ENCODE measurements around the gene CTIF. TPM values are rescaled to one million over a fixed set of nuclear protein-coding genes. Genes with fewer than 3 reads are reported as not detected.

Gene CTIF
- total and polyA plus RNA-seq, 4 donors = 10.6 to 26.7 (median 12.3) TPM

GRCh38 chr18:48616484-48617255 is 77.8 kb downstream of the CTIF start:
- H3K27me3 ChIP-seq (ENCODE audit: control insufficient read depth in 4 of 4, insufficient read depth in 4 of 4, low read length in 3 of 4) = no peaks in the 10 kb centered on the region
- no peak overlapping the region for H3K27ac ChIP-seq (ENCODE audit: low read depth in 1 of 2, low read length in 2 of 2)
- DNase-seq (ENCODE audit: low spot score) = no peak
- 94% methylated on average over 8 of the region's 8 CpGs for whole genome bisulfite sequencing
- no peak overlapping the region for H3K4me3 ChIP-seq (ENCODE audit: low read depth in 1 of 3, low read length in 3 of 3)
- peaks cover 2 to 17% (median 7%) of the 10 kb centered on the region in 4 donors for H3K36me3 ChIP-seq (ENCODE audit: control insufficient read depth in 4 of 4, insufficient read depth in 3 of 4, low read depth in 1 of 4, low read length in 3 of 4)
- no peaks in the 10 kb centered on the region for H3K9me3 ChIP-seq (ENCODE audit: control insufficient read depth in 4 of 4, low read length in 3 of 4)
- no peak overlapping the region for H3K9ac ChIP-seq (ENCODE audit: low read depth in 1 of 2, low read length in 2 of 2)
- no peak for TF ChIP-seq REST (IDR thresholded peaks at IDR 0.05)
- TF ChIP-seq JUND (IDR thresholded peaks at IDR 0.05) = no peak
- TF ChIP-seq TAF1 (conservative IDR thresholded peaks at IDR 0.05) = no peak
- TF ChIP-seq HNF4G (IDR thresholded peaks at IDR 0.05) = no peak
- TF ChIP-seq, protein P1, sequence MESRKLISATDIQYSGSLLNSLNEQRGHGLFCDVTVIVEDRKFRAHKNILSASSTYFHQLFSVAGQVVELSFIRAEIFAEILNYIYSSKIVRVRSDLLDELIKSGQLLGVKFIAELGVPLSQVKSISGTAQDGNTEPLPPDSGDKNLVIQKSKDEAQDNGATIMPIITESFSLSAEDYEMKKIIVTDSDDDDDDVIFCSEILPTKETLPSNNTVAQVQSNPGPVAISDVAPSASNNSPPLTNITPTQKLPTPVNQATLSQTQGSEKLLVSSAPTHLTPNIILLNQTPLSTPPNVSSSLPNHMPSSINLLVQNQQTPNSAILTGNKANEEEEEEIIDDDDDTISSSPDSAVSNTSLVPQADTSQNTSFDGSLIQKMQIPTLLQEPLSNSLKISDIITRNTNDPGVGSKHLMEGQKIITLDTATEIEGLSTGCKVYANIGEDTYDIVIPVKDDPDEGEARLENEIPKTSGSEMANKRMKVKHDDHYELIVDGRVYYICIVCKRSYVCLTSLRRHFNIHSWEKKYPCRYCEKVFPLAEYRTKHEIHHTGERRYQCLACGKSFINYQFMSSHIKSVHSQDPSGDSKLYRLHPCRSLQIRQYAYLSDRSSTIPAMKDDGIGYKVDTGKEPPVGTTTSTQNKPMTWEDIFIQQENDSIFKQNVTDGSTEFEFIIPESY (IDR thresholded peaks at IDR 0.05) = no peak
- TF ChIP-seq, protein P2, sequence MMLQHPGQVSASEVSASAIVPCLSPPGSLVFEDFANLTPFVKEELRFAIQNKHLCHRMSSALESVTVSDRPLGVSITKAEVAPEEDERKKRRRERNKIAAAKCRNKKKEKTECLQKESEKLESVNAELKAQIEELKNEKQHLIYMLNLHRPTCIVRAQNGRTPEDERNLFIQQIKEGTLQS (IDR thresholded peaks at IDR 0.05) = no peak
- TF ChIP-seq FOXA2 (IDR thresholded peaks at IDR 0.05) = no peak
- no peak for TF ChIP-seq RAD21 (IDR thresholded peaks at IDR 0.05)
- no peak for TF ChIP-seq GABPA (IDR thresholded peaks at IDR 0.05 in 1 of 2, conservative IDR thresholded peaks at IDR 0.05 in 1 of 2)
- no peak for TF ChIP-seq YY1 (IDR thresholded peaks at IDR 0.05)
- no peak for TF ChIP-seq NR2F2 (IDR thresholded peaks at IDR 0.05)
- no peak for TF ChIP-seq SP1 (IDR thresholded peaks at IDR 0.05)
- TF ChIP-seq MAX (IDR thresholded peaks at IDR 0.05) = no peak
- TF ChIP-seq FOXA1 (IDR thresholded peaks at IDR 0.05) = no peak
- TF ChIP-seq, protein P3, sequence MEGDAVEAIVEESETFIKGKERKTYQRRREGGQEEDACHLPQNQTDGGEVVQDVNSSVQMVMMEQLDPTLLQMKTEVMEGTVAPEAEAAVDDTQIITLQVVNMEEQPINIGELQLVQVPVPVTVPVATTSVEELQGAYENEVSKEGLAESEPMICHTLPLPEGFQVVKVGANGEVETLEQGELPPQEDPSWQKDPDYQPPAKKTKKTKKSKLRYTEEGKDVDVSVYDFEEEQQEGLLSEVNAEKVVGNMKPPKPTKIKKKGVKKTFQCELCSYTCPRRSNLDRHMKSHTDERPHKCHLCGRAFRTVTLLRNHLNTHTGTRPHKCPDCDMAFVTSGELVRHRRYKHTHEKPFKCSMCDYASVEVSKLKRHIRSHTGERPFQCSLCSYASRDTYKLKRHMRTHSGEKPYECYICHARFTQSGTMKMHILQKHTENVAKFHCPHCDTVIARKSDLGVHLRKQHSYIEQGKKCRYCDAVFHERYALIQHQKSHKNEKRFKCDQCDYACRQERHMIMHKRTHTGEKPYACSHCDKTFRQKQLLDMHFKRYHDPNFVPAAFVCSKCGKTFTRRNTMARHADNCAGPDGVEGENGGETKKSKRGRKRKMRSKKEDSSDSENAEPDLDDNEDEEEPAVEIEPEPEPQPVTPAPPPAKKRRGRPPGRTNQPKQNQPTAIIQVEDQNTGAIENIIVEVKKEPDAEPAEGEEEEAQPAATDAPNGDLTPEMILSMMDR (IDR thresholded peaks at IDR 0.05; ENCODE audit: low read depth, low read length, missing input control) = no peak
- no peak for TF ChIP-seq EGR1 (IDR thresholded peaks at IDR 0.05; ENCODE audit: low read depth in 2 of 2)
- TF ChIP-seq HNF4A (conservative IDR thresholded peaks at IDR 0.05) = no peak
- H3K4me1 ChIP-seq (ENCODE audit: control insufficient read depth in 4 of 4, insufficient read depth in 4 of 4, low read length in 3 of 4) = peaks cover 0 to 2% (median under 1%) of the 10 kb centered on the region in 4 donors

Measured in liver (tissue), 9 donors.